Measurements from ENCODE around the gene HEPACAM2.

Gene HEPACAM2

DNA sequence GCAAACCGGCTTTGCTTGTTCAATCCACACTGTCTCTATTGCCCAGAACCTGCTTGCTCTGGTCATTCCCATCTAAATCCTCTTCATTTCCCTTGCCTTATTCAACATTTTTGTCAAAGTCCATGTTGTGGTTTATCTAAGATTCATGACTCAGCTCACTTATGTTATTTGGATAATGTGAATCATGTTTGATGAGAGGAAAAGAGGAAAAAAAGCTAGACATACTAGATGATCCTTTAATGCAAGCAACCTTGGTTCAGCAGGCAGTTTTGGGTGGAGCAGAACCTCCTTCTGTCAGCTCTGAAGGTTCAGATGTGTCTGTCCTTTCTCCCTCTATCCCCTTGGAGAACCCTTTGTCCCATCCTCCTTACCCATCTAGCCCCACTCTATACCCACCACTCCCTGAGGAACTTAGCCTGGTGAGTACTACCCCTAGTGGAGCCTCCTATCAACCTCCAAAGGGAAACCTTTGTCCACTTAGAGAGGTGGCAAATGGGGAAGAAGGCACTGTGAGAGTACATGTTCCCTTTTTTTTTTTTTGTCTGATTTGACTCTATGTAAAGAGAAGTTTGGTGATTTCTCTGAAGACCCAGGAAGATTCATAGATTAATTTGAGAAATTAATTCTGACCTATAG, 76.0 kb downstream of the HEPACAM2 start:
- Histone ChIP-seq H3K27me3 (ENCODE audit: insufficient read depth, low read length) (peaks cover 2% of the 10 kb centered on the region), H3K36me3 (ENCODE audit: insufficient read depth, low read length) (no peaks in the 10 kb centered on the region), H3K4me1 (ENCODE audit: insufficient read depth, low read length) (no peaks in the 10 kb centered on the region), H3K9me3 (ENCODE audit: low read length) (no peaks in the 10 kb centered on the region), H2AFZ (ENCODE audit: low read depth, low read length) (no peak overlapping the region), H3K4me3 (ENCODE audit: low read length) (no peak overlapping the region)

GRCh38 chr7:93148727-93149126, 77.5 kb downstream of the HEPACAM2 start:
- peaks cover 2% of the 10 kb centered on the region for H3K27me3 ChIP-seq (ENCODE audit: insufficient read depth, low read length)
- no peaks in the 10 kb centered on the region for H3K9me3 ChIP-seq (ENCODE audit: low read length)
- no peak overlapping the region for H3K4me3 ChIP-seq (ENCODE audit: low read length)
- H2AFZ ChIP-seq (ENCODE audit: low read depth, low read length), result no peak overlapping the region
- H3K4me1 ChIP-seq (ENCODE audit: insufficient read depth, low read length), result no peaks in the 10 kb centered on the region
- H3K36me3 ChIP-seq (ENCODE audit: insufficient read depth, low read length), result no peaks in the 10 kb centered on the region

DNA sequence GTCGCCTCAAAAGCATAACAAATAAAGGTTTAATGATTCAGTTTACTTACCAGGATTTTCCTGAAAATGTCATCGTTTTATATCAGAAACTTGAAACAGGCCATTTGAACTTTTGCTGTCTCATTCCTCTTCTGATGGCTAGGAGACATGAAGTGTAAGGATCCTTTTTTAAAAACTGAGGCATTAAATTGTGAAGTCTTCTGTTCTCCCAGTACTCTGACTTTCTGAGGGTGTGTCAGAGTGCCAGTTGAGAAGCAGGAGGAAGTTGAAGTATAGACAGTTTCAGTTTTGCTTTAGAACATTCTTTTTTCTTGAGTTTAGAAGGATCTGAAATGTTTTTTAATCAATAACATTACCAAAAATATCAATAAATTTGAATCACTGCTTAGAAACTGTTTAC, 78.1 kb downstream of the HEPACAM2 start, which contains the start of gene SAMD9L:
TSS of gene SAMD9L (minus strand) at position 242 of the 400 bp plus-strand sequence. CDS start 12,414 bp downstream, outside the sequence.
- H3K4me3 ChIP-seq (ENCODE audit: low read length), result no peak within 1 kb of the TSS
- H3K27me3 ChIP-seq (ENCODE audit: insufficient read depth, low read length), result peaks cover 2% of the 10 kb centered on the region
- H3K4me1 ChIP-seq (ENCODE audit: insufficient read depth, low read length), result no peaks in the 10 kb centered on the region
- H3K36me3 ChIP-seq (ENCODE audit: insufficient read depth, low read length), result no peaks in the 10 kb centered on the region
- no peak within 1 kb of the TSS for H2AFZ ChIP-seq (ENCODE audit: low read depth, low read length)
- H3K9me3 ChIP-seq (ENCODE audit: low read length), result no peaks in the 10 kb centered on the region

GRCh38 chr7:93147363-93147762, 78.9 kb downstream of the HEPACAM2 start:
- Histone ChIP-seq H3K4me3 (ENCODE audit: low read length) (no peak overlapping the region), H3K9me3 (ENCODE audit: low read length) (no peaks in the 10 kb centered on the region), H3K36me3 (ENCODE audit: insufficient read depth, low read length) (no peaks in the 10 kb centered on the region), H2AFZ (ENCODE audit: low read depth, low read length) (no peak overlapping the region), H3K4me1 (ENCODE audit: insufficient read depth, low read length) (no peaks in the 10 kb centered on the region), H3K27me3 (ENCODE audit: insufficient read depth, low read length) (peaks cover 2% of the 10 kb centered on the region)

DNA sequence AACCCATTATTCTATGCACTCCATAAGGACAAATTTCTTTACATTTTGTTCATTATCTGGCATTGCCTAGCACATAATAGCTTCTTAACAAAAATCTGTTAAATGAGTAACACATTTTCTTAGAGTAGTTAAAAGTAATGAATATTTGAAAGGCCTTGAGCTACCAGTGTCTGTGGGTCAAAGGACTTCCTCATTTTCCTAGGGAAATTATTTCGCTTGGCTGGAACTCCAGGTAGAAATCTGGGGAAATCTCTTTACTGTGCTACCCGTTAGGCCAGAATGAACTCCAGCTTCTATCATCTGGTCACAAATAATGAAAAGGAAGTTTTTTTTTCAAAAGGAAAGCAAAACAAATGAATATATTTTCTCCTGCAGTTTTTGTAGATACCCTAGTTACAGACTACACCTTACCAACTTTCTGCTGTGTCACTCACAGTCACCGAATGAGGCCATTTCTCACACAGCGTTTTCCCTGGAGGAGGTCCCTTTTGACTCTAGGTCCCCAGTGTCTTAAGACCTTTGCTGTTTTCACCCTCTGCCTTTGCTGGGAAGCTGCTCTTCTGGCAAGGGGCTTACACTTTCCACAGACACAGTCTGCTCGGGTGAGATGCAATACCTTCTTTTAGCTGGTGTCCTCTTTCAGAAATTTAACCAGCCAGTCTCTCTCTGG, 79.7 kb downstream of the HEPACAM2 start:
- no peaks in the 10 kb centered on the region for H3K9me3 ChIP-seq (ENCODE audit: low read length)
- H2AFZ ChIP-seq (ENCODE audit: low read depth, low read length), result no peak overlapping the region
- H3K27me3 ChIP-seq (ENCODE audit: insufficient read depth, low read length), result peaks cover 2% of the 10 kb centered on the region
- H3K4me3 ChIP-seq (ENCODE audit: low read length), result no peak overlapping the region
- H3K4me1 ChIP-seq (ENCODE audit: insufficient read depth, low read length), result no peaks in the 10 kb centered on the region
- no peaks in the 10 kb centered on the region for H3K36me3 ChIP-seq (ENCODE audit: insufficient read depth, low read length)

DNA sequence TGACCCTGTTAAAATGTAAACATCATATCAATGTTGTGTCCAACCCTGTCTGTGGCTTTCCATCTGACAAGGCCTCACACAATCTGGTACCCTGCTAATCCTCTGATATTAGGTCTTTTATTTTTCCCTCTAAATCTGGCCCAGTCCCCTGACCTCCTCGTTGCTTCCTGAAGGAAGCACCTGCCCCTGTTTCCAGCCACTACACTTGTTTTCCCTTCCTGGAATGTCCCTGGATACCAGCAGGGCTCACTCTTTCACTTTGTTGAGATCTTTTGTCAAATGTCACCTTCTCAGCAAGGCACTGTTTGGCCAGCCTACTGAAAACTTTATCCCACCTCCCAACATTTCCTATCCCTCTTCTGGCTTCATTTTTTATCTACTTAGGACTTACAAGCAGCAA, 80.2 kb downstream of the HEPACAM2 start:
- Histone ChIP-seq H3K4me1 (ENCODE audit: insufficient read depth, low read length) (no peaks in the 10 kb centered on the region), H2AFZ (ENCODE audit: low read depth, low read length) (no peak overlapping the region), H3K27me3 (ENCODE audit: insufficient read depth, low read length) (peaks cover 2% of the 10 kb centered on the region), H3K4me3 (ENCODE audit: low read length) (no peak overlapping the region), H3K36me3 (ENCODE audit: insufficient read depth, low read length) (no peaks in the 10 kb centered on the region), H3K9me3 (ENCODE audit: low read length) (no peaks in the 10 kb centered on the region)

DNA sequence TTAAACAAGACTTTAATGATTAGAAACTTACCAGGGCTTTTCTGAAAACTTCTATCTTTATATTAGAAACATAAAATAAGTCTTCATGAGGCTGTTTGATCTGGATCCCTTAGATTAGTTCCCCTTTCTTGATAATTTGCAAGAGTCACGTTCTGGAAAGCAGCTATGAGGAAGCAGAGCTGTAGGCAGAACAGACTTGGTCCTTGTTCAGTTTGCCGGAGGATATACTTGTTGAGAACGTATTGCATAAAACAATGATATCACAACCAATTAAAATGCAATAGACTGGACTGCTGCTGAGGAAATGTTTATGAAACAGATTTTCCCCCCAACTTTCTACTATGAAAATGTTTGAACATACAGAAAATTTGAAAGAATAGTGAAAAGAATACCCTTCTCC, 80.9 kb downstream of the HEPACAM2 start:
- peaks cover 2% of the 10 kb centered on the region for H3K27me3 ChIP-seq (ENCODE audit: insufficient read depth, low read length)
- H3K4me1 ChIP-seq (ENCODE audit: insufficient read depth, low read length), result no peaks in the 10 kb centered on the region
- no peaks in the 10 kb centered on the region for H3K9me3 ChIP-seq (ENCODE audit: low read length)
- no peak overlapping the region for H3K4me3 ChIP-seq (ENCODE audit: low read length)
- no peak overlapping the region for H2AFZ ChIP-seq (ENCODE audit: low read depth, low read length)
- H3K36me3 ChIP-seq (ENCODE audit: insufficient read depth, low read length), result no peaks in the 10 kb centered on the region

GRCh38 chr7:93142127-93142526, 84.1 kb downstream of the HEPACAM2 start:
- H3K36me3 ChIP-seq (ENCODE audit: insufficient read depth, low read length), result no peaks in the 10 kb centered on the region
- H2AFZ ChIP-seq (ENCODE audit: low read depth, low read length), result no peak overlapping the region
- H3K27me3 ChIP-seq (ENCODE audit: insufficient read depth, low read length), result no peaks in the 10 kb centered on the region
- no peak overlapping the region for H3K4me3 ChIP-seq (ENCODE audit: low read length)
- H3K9me3 ChIP-seq (ENCODE audit: low read length), result no peaks in the 10 kb centered on the region
- H3K4me1 ChIP-seq (ENCODE audit: insufficient read depth, low read length), result no peaks in the 10 kb centered on the region

DNA sequence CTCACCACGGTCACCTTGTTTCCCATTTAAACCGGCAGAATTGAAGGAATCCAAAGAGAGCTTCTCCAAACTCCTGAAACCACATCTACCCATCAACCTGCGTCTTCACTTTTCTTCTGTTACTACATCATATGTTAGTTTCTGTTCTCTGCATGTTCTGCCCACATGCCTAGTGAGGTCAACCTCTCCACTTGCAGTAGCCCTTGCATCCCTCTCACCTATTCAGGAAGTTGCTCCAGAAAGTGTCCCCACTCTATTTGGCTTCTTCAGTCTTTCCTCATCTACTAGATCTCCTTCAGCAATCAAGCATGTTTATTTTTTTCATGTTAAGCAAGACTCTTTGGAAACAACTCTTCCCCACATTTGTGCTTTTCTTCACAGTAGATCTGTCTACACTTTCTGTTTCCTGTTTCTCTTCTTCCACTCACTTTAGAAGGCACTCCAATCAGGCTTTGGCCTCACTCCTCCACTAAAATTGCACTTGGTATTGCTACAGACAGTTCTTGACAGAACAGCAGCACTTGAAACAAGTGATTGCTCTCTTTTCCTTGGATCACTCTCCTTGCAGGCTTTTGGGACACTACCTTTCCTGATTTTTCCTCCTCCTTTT, 85.6 kb downstream of the HEPACAM2 start:
- Histone ChIP-seq H3K4me3 (ENCODE audit: low read length) (no peak overlapping the region), H3K4me1 (ENCODE audit: insufficient read depth, low read length) (no peaks in the 10 kb centered on the region), H3K36me3 (ENCODE audit: insufficient read depth, low read length) (no peaks in the 10 kb centered on the region), H3K27me3 (ENCODE audit: insufficient read depth, low read length) (no peaks in the 10 kb centered on the region), H2AFZ (ENCODE audit: low read depth, low read length) (no peak overlapping the region), H3K9me3 (ENCODE audit: low read length) (no peaks in the 10 kb centered on the region)

- H2AFZ ChIP-seq (ENCODE audit: low read depth, low read length), result no peak overlapping the region
- no peaks in the 10 kb centered on the region for H3K36me3 ChIP-seq (ENCODE audit: insufficient read depth, low read length)
- no peak overlapping the region for H3K4me3 ChIP-seq (ENCODE audit: low read length)
- H3K9me3 ChIP-seq (ENCODE audit: low read length), result no peaks in the 10 kb centered on the region
- H3K4me1 ChIP-seq (ENCODE audit: insufficient read depth, low read length), result no peaks in the 10 kb centered on the region
- H3K27me3 ChIP-seq (ENCODE audit: insufficient read depth, low read length), result no peaks in the 10 kb centered on the region
These were observed 87.7 kb downstream of the HEPACAM2 start for GRCh38 chr7:93138576-93138975.
